ENCODE data around the gene EHBP1.
"Not testable (repeated sequence)": the region's sequence is repeated elsewhere in the genome, so short reads cannot be mapped to it uniquely, and the experiment has no call there.

The EHBP1 gene

GRCh38 chr2:62705859-62706720 lies 577 bp downstream of the EHBP1 start:
- peak; percentile 26 for DNase-seq

GRCh38 chr2:62706721-62707521 lies 1.4 kb downstream of the EHBP1 start:
- no peak for DNase-seq

GRCh38 chr2:62708751-62709150 lies 3.2 kb downstream of the EHBP1 start:
- no peak for DNase-seq

- no peak for DNase-seq
Observed at GRCh38 chr2:62711832-62712494, 6.5 kb downstream of the EHBP1 start.

GRCh38 chr2:62713196-62713595 lies 7.7 kb downstream of the EHBP1 start:
- not testable (repeated sequence) for DNase-seq

- DNase-seq, result no peak
Observed at GRCh38 chr2:62713837-62714236, 8.3 kb downstream of the EHBP1 start.

GRCh38 chr2:62716768-62717167 lies 11.3 kb downstream of the EHBP1 start:
- no peak for DNase-seq

GRCh38 chr2:62717503-62718081 lies 12.1 kb downstream of the EHBP1 start:
- no peak for DNase-seq

- no peak for DNase-seq
Observed at GRCh38 chr2:62718225-62718822, 12.8 kb downstream of the EHBP1 start.

- DNase-seq, result no peak
Observed at GRCh38 chr2:62719757-62720156, 14.2 kb downstream of the EHBP1 start.

GRCh38 chr2:62722679-62723078 lies 17.2 kb downstream of the EHBP1 start:
- DNase-seq, result no peak

GRCh38 chr2:62723253-62723652 lies 17.7 kb downstream of the EHBP1 start:
- DNase-seq, result no peak

GRCh38 chr2:62724106-62724505 lies 18.6 kb downstream of the EHBP1 start:
- DNase-seq, result no peak

- no peak for DNase-seq
Observed at GRCh38 chr2:62724886-62725711, 19.6 kb downstream of the EHBP1 start.

- no peak for DNase-seq
Observed at GRCh38 chr2:62725712-62726055, 20.2 kb downstream of the EHBP1 start.

- DNase-seq, result no peak
Observed at GRCh38 chr2:62727259-62727867, 21.9 kb downstream of the EHBP1 start.

GRCh38 chr2:62727876-62728566 lies 22.5 kb downstream of the EHBP1 start:
- DNase-seq, result no peak

GRCh38 chr2:62731275-62731674 lies 25.8 kb downstream of the EHBP1 start:
- no peak for DNase-seq

GRCh38 chr2:62732262-62732777 lies 26.8 kb downstream of the EHBP1 start:
- no peak for DNase-seq

GRCh38 chr2:62733546-62733945 lies 28.0 kb downstream of the EHBP1 start:
- no peak for DNase-seq

Measured in NCI-H226 (cell line).